NCI-H1048 (cell line): ENCODE measurements around the gene SGTA.
"Not testable (repeated sequence)": the region's sequence is repeated elsewhere in the genome, so short reads cannot be mapped to it uniquely, and the experiment has no call there.

Source experiments
- DNase-seq: peaks from one replicate; lab custom pipeline; 2025; lab: John Stamatoyannopoulos, UW

Gene SGTA, protein sequence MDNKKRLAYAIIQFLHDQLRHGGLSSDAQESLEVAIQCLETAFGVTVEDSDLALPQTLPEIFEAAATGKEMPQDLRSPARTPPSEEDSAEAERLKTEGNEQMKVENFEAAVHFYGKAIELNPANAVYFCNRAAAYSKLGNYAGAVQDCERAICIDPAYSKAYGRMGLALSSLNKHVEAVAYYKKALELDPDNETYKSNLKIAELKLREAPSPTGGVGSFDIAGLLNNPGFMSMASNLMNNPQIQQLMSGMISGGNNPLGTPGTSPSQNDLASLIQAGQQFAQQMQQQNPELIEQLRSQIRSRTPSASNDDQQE

GRCh38 chr19:2782936-2783780, at the start of gene SGTA:
Gene SGTA, minus strand, starts transcription at chr19:2783273. Its CDS starts 14,205 bp downstream, at chr19:2769068.
- DNase-seq = peak; percentile 91

DNA sequence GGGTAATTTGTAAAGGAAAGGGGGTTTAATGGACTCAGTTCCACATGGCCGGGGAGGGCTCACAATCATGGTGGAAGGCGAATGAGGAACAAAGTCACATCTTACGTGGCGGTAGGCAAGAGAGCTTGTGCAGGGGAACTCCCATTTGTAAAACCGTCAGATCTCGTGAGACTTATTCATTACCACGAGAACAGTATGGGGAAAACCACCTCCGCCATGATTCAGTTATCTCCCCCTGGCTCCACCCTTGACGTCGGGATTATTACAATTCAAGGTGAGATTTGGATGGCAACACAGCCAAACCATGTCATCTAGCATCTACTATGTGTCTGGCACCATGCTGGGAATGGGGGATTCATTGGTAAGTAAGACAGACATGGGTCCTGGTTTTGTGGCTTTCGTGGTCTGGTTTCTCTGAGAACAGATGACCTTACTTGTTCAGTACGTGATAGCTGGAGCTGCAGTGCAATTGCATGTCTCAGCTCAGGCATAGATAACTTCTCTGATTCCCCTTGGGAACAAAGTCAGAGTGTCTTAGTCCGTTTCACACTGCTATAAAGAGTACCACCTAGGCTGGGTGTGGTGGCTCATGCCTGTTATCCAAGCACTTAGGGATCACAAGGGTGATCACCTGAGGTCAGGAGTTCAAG, 44.9 kb upstream of the SGTA start:
- no peak for DNase-seq

GRCh38 chr19:2827022-2827421, 43.9 kb upstream of the SGTA start:
- no peak for DNase-seq

DNA sequence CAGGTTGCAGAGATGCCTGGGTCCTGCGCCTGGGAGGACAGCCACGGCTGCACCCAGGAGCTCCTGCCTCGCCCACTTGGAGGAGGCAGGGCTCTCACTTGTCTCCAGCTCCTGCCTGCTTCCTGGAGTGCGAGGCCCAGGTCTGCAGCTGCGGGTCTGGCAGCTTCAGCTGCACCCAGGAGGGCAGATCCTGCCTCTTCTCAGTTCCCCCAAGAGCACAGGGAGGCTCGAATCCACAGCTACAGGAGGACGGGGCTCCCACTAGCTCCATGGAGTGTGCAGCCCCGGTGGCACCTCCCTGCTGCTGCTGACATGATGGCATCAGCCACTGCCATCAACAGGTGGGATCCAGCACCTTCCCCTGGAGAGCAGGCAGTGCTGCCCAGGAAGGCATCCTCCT, 41.1 kb upstream of the SGTA start:
- no peak for DNase-seq

DNA sequence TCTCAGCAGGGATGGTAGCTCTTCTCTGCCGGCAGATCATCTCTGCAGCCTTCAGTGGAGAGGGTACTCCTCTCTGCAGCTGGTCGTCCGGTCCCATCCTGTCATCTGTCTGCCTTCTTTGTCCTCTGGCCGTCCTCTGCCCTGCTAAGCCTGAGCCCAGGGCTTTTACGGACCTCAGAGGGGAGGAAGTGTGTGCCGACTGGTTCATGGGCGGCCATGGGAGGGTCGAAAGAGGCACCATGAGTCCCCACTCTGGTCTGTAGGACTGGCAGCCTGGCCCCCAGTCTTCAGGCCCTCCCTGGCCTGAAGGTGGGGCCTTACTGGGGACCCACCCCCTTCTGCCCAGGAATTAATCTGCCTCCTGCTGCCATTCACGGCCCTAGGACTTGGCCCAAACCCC, 40.6 kb upstream of the SGTA start:
- no peak for DNase-seq

DNA sequence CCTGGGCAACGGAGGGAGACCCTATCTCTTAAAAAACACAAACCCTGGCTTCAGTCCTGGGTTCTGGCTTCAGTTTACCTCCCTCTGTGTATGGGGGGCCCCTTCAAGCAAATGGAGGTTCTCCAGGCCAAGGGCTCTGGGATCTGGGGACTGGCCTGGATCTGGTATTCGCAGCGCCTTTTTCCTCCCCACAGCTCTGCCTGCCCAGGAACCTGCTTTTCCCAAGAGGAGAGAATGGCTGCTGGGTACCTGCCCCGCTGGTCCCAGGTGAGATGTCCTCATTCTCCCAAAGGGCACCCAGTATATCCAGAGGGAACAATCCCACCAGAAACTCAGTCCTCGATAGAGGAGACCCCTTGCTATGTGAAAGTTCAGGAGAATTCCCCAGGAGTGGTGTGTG, 39.8 kb upstream of the SGTA start:
- no peak for DNase-seq

- DNase-seq = no peak
Measured at GRCh38 chr19:2820112-2820702, 37.1 kb upstream of the SGTA start.

DNA sequence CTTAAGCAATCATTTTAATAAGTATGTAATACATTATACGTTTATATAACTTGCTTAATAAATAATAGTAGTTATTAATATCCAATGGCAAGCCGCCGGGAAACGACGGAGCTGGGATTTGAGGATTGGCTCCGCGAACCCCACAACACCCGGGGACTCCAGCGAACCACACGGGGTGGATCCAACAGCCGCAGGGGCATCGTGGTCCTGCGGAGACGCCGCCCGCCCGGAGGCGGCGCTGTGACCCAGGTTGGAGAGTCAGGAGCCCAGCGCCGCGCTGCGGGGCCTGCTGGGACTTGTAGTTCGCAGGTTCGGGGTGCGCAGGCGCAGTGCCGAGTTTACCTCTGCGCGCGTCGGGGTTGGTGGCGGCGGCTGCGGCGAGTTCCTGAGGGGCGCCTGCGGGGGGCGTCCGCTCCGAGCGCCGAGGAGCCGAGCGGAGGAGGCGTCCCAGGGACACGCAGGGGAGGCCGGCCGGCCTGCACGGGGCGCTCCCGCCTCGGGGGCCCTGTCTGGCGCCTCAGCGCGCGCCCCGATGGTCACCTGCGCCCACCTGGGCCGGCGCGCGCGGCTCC, 36.6 kb upstream of the SGTA start, which contains the start of gene ZNF554:
TSS of gene ZNF554 (plus strand) at position 329 of the 572 bp plus-strand sequence. CDS start at position 533, 204 bp downstream.
- peak; percentile 96 for DNase-seq

DNA sequence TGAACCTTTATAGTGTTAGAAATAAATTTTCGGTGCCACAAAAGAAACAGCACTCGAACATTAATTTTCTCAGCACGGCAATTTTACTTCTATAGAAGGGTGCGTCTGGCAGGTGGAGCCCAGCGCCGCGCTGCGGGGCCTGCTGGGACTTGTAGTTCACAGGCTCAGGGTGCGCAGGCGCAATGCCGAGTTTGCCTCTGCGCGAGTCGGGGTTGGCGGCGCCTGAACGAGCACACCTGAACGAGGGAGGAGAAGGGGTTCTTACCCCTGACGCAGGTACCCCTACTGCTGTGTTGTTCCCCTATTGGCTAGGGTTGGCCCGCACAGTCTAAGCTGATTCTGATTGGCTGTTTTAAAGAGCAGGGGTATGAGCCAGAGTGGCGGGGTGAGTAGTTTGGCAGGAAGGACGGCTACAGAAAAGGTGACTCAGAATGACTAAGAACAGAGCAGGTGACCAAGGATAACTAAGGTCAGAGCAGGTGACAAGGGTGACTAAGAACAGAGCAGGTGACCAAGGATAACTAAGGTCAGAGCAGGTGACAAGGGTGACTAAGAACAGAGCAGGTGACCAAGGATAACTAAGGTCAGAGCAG, 34.3 kb upstream of the SGTA start:
- DNase-seq = not testable (repeated sequence)

DNA sequence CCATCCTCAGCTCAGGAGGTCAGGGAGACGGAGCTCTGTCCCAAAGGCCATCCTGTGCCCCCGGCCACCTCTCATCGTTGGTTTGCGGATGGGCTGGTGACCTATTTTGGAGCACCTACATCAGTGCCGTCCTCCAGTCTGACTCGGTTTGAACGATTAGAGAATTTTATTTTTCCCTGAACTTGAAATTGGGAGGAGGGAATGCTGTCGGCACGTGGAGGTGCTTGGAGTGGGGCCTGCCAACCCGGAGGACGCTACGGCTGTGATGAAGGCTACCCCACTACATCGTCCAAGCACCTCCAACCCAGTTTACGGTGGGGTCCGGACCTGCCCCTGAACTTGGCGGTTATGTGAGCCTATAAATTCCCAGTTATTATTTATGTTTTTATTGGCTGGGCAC, 33.6 kb upstream of the SGTA start:
- DNase-seq = no peak

GRCh38 chr19:2815923-2816322, 32.9 kb upstream of the SGTA start:
- no peak for DNase-seq

DNA sequence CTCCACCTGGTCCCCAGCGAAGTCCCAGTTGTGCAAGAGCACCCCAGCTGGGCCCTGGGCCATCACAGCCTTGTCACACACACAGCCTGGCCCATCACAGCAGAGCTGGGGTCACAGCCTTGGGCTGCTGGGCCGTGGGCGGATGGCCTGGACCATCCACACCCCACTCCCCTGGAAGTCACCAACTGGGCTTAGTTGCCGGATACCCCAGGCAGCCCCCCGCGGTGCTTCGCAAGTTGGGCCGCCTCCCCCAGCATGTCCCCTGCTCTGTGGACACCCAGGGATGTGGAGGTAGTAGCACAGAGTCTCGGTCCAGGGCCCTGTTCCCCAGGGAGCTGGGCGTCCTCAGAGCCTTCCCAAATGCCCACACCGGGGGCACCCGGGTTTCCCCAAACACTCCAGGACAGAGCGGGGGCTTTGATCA, 32.1 kb upstream of the SGTA start:
- DNase-seq = no peak

GRCh38 chr19:2814426-2814825, 31.4 kb upstream of the SGTA start:
- DNase-seq = no peak

DNA sequence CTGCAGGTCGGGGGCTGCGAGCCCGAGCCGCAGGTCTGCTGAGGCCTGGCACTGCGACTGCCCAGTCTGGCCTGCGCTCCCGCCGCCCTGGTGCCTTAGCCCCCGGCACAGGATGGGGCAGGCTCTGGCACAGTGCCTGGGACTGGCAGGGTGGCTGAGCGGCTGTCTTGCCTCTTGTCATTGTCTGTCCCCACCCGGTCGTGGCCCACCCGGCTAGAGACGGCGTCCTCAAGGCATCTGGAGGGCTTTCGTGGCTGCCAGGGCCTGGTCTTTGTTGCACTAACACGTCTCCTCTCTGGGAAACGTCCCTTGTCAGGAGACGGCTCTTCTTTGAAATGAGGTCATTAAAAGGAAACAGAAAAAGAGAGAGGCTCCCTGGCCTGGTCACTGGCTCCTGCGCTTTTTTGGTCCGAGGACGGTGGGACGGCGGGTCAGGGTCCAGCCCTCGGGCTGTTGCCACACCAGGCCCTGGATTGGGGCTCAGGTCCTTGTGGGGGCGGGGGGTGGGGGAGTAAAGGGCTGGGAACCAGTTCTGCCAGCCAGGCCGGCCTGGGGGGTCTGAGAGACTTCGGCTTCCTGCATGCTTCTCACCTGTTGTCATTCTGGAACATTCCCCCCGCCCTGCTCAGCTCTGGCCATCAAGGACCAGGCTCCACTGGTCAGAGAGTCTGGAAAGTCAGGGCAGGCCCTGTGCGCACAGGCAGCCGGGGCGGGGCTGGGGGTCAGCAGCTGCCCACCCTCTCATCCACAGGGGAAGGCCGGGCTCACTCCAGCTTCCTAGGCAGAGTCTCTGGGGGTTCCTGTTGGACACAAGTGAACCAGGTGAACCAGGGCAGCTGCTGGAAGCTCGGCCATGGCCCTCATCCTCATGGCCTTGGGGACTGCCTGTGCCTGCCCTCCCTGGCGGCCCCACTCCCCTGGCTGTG, 30.4 kb upstream of the SGTA start:
- DNase-seq = no peak

- DNase-seq = no peak
Measured at GRCh38 chr19:2812414-2813234, 29.6 kb upstream of the SGTA start.

- DNase-seq = no peak
Measured at GRCh38 chr19:2811735-2812413, 28.8 kb upstream of the SGTA start.

- DNase-seq = no peak
Measured at GRCh38 chr19:2811221-2811722, 28.2 kb upstream of the SGTA start.
